ENCODE measurements around the gene NPAS1.

DNA sequence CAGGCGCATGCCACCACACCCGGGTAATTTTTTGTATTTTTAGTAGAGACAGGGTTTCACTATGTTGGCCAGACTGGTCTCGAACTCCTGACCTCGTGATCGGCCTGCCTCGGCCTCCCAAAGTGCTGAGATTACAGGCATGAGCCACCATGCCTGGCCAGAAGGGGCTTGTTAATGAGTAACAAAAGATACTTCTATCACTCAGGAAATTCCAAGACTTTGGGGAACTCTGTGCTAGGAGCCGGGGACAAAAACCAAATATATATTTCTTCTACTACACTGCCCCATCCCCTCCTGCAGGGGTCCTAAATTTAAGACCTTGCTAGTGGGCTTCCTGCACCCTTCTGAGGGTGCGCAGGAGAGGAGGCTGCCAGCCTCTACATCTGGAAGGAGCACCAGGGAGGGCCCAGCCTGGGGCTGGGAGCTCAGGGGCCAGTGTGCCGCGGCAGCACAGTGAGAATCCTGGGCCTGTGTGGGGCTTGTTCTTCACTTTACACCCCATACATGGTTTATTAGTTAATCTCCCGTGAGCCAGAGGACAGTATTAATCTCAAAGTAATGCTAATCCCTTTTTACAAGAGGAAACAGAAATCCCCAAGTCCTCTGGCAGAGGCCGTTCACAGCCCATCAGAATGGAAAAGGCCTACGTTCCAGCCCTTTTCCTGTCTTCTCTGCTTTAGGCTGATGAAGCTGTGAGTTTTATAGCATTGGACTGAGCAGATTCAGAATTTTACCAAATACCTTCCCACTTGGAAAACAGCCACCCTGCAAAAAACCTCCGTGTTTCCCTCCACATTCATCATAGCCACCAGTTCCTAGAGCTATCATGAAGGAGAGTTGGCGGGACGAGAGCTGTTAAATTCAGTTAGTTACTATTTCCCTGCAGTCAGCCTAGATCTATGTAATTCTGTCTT is 44.4 kb upstream of the NPAS1 start:
- TF ChIP-seq, protein P1, sequence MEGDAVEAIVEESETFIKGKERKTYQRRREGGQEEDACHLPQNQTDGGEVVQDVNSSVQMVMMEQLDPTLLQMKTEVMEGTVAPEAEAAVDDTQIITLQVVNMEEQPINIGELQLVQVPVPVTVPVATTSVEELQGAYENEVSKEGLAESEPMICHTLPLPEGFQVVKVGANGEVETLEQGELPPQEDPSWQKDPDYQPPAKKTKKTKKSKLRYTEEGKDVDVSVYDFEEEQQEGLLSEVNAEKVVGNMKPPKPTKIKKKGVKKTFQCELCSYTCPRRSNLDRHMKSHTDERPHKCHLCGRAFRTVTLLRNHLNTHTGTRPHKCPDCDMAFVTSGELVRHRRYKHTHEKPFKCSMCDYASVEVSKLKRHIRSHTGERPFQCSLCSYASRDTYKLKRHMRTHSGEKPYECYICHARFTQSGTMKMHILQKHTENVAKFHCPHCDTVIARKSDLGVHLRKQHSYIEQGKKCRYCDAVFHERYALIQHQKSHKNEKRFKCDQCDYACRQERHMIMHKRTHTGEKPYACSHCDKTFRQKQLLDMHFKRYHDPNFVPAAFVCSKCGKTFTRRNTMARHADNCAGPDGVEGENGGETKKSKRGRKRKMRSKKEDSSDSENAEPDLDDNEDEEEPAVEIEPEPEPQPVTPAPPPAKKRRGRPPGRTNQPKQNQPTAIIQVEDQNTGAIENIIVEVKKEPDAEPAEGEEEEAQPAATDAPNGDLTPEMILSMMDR (conservative IDR thresholded peaks at IDR 0.05; ENCODE audit: low read length): no peak
- TF ChIP-seq EZH2phosphoT487 (IDR thresholded peaks at IDR 0.05; ENCODE audit: borderline replicate concordance, low read depth, low read length): no peak

All from OCI-LY7 (cell line).